ENCODE data around the gene ALG12. TPM values are rescaled to one million over a fixed set of nuclear protein-coding genes. Genes with fewer than 3 reads are reported as not detected.

The ALG12 gene
- total RNA-seq, 4 donors from 2014 or later, result 10.1 to 24.4 (median 18.3) TPM

DNA sequence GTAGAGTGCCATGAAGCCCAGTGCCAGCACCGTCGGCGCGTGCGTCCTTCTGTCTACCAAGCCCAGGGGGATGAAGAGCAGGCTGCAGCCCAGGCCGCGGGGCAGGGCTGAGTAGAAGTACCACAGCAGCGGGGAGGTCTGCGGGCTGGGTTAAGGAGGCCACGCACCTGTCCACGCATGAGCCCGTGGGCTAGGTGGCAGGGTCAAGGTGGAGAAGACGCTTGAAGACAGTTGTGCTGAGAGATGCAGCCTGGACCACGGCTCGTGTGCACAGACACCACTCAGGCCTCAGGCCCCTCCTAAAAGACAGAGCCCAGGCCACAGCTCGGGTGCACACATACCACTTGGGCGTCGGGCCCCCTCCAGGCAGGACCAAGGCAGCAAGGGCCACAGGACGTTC lies 10.4 kb downstream of the ALG12 start:
- no peak overlapping the region for H3K4me3 ChIP-seq
- H3K27ac ChIP-seq, result no peak overlapping the region
- no peak for DNase-seq
- no peaks in the 10 kb centered on the region for H3K27me3 ChIP-seq
- in situ Hi-C loops (cut with MboI; ENCODE audit: low pct_ligation_motif_present in 1 of 4, low pct_unique_long_range_greater_than_20kb in 1 of 4, low sequenced_read_pairs in 3 of 4), result no loop called here
- H3K36me3 ChIP-seq, result peaks cover 0 to 19% (median 11%) of the 10 kb centered on the region in 4 donors
- WGBS, 2 donors (ENCODE audit: low coverage in 1 of 2), result 92% methylated on average over 5 to 19 of the region's 19 CpGs
- H3K9me3 ChIP-seq, result no peaks in the 10 kb centered on the region
- TF ChIP-seq POLR2AphosphoS5 (IDR thresholded peaks at IDR 0.05) (no peak), POLR2A (IDR thresholded peaks at IDR 0.05) (no peak), EP300 (IDR thresholded peaks at IDR 0.05; ENCODE audit: low read depth) (no peak), CTCF (IDR thresholded peaks at IDR 0.05) (no peak)
- intact Hi-C loops (cut with DNase I; ENCODE audit: low total_unique reads), result no loop called here
- no peaks in the 10 kb centered on the region for H3K4me1 ChIP-seq

- in situ Hi-C loops (cut with MboI; ENCODE audit: low pct_ligation_motif_present in 1 of 4, low pct_unique_long_range_greater_than_20kb in 1 of 4, low sequenced_read_pairs in 3 of 4) (no loop called here), intact Hi-C loops (cut with DNase I; ENCODE audit: low total_unique reads) (no loop called here)
- TF ChIP-seq CTCF (IDR thresholded peaks at IDR 0.05) (no peak), EP300 (IDR thresholded peaks at IDR 0.05; ENCODE audit: low read depth) (no peak), POLR2A (IDR thresholded peaks at IDR 0.05) (no peak), POLR2AphosphoS5 (IDR thresholded peaks at IDR 0.05) (no peak)
- 91% methylated on average over 14 of the region's 14 CpGs; no CpG with 5 or more reads in 1 of the 2 donors for WGBS, 2 donors (ENCODE audit: low coverage in 1 of 2)
- no peak overlapping the region for H3K27ac ChIP-seq
- H3K4me3 ChIP-seq, result no peak overlapping the region
- no peaks in the 10 kb centered on the region for H3K4me1 ChIP-seq
- H3K27me3 ChIP-seq, result no peaks in the 10 kb centered on the region
- H3K9me3 ChIP-seq, result no peaks in the 10 kb centered on the region
- no peak for DNase-seq
- H3K36me3 ChIP-seq, result peaks cover 0 to 21% (median 11%) of the 10 kb centered on the region in 4 donors
Measured at GRCh38 chr22:49906799-49907290, 11.4 kb downstream of the ALG12 start.

DNA sequence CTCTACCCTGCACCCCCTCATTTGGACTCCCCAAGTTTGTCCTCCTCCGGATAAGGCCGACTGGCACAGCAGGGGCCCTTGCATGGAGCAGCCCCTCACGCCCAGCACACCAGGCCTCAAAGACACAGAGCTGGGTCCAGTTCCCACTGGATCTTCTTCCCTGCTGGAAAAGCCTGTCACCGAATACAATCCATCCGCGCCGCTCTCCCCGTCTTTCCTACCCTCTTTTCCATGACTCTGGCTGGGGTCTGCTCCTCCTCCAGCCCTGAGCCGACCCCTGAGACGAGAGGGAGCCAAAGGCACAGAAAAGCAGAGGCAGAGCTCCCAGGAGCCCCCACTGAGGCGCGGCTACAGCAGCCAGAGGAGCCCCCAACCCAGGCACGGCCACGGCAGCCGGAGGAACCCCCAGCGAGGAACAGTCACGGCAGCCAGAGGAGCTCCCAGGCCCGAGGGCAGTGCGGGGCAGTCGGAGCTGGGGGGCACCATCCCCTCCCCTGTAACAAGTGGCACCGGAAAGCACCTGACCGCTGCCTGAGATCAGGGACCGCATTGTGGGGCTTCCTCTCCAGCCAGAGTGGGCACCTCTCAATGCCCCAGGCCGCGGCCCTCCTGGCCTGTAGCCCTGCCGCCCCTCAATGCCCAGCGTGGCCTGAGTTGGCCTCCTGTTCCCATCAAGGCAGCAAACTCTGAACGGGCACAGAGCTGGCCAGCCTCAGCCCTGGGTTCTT lies 12.0 kb downstream of the ALG12 start:
- Histone ChIP-seq H3K4me1 (no peaks in the 10 kb centered on the region), H3K4me3 (no peak overlapping the region), H3K27me3 (no peaks in the 10 kb centered on the region), H3K27ac (no peak overlapping the region), H3K9me3 (no peaks in the 10 kb centered on the region), H3K36me3 (peaks cover 0 to 21% (median 11%) of the 10 kb centered on the region in 4 donors)
- DNase-seq, result no peak
- TF ChIP-seq POLR2AphosphoS5 (IDR thresholded peaks at IDR 0.05), result no peak
- no peak for TF ChIP-seq POLR2A (IDR thresholded peaks at IDR 0.05)
- no peak for TF ChIP-seq EP300 (IDR thresholded peaks at IDR 0.05; ENCODE audit: low read depth)
- TF ChIP-seq CTCF (IDR thresholded peaks at IDR 0.05), result no peak
- WGBS, 2 donors (ENCODE audit: low coverage in 1 of 2), result 94% methylated on average over 25 of the region's 28 CpGs; no CpG with 5 or more reads in 1 of the 2 donors
- in situ Hi-C loops (cut with MboI; ENCODE audit: low pct_ligation_motif_present in 1 of 4, low pct_unique_long_range_greater_than_20kb in 1 of 4, low sequenced_read_pairs in 3 of 4) (no loop called here), intact Hi-C loops (cut with DNase I; ENCODE audit: low total_unique reads) (no loop called here)

DNA sequence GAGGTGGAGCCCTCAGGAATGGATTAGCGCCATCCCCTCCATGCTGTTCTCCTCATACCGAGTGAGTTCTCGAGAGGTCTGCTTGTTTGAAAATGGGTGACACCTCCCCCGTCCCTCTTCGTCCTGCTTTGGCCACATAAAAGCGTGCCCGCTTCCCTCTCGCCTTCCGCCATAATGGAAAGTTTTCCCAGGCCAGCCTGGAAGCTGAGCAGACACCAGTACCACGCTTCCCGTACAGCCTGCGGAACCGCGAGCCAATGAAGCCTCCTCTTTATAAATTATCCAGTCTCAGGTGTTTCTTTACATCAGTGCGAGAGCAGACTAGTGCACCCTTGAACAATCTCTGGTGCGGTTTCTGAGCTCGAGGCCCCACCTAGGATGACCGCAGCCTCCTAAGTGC lies 12.8 kb downstream of the ALG12 start:
- intact Hi-C loops (cut with DNase I; ENCODE audit: low total_unique reads), result no loop called here
- H3K4me1 ChIP-seq, result no peaks in the 10 kb centered on the region
- DNase-seq, result no peak
- H3K36me3 ChIP-seq, result peaks cover 0 to 21% (median 11%) of the 10 kb centered on the region in 4 donors
- in situ Hi-C loops (cut with MboI; ENCODE audit: low pct_ligation_motif_present in 1 of 4, low pct_unique_long_range_greater_than_20kb in 1 of 4, low sequenced_read_pairs in 3 of 4), result no loop called here
- H3K4me3 ChIP-seq, result no peak overlapping the region
- no peaks in the 10 kb centered on the region for H3K9me3 ChIP-seq
- H3K27ac ChIP-seq, result no peak overlapping the region
- no peaks in the 10 kb centered on the region for H3K27me3 ChIP-seq
- 92 to 95% methylated on average over 5 to 18 of the region's 18 CpGs for WGBS, 2 donors (ENCODE audit: low coverage in 1 of 2)
- TF ChIP-seq CTCF (IDR thresholded peaks at IDR 0.05) (no peak), POLR2A (IDR thresholded peaks at IDR 0.05) (no peak), EP300 (IDR thresholded peaks at IDR 0.05; ENCODE audit: low read depth) (no peak), POLR2AphosphoS5 (IDR thresholded peaks at IDR 0.05) (no peak)
